ENCODE results near the gene SH3YL1. TPM values are rescaled to one million over a fixed set of nuclear protein-coding genes. Genes with fewer than 3 reads are reported as not detected.

The SH3YL1 gene
- total RNA-seq, 1 experiment from 2014 or later, result 33.6 TPM

GRCh38 chr2:223971-224760 lies 39.7 kb downstream of the SH3YL1 start:
- DNase-seq (ENCODE audit: low spot score), result no peak

GRCh38 chr2:223451-223850 lies 40.4 kb downstream of the SH3YL1 start:
- DNase-seq (ENCODE audit: low spot score), result no peak

GRCh38 chr2:216068-216467 lies 47.8 kb downstream of the SH3YL1 start:
- DNase-seq (ENCODE audit: low spot score), result no peak

GRCh38 chr2:213932-214693 lies 49.7 kb downstream of the SH3YL1 start:
- DNase-seq (ENCODE audit: low spot score), result no peak

GRCh38 chr2:211486-212184 lies 52.2 kb downstream of the SH3YL1 start:
- DNase-seq (ENCODE audit: low spot score), result no peak

- DNase-seq (ENCODE audit: low spot score), result no peak
These were observed 53.2 kb downstream of the SH3YL1 start for GRCh38 chr2:210660-211059.

GRCh38 chr2:209470-209869 lies 54.4 kb downstream of the SH3YL1 start:
- no peak for DNase-seq (ENCODE audit: low spot score)

- no peak for DNase-seq (ENCODE audit: low spot score)
These were observed 55.5 kb downstream of the SH3YL1 start for GRCh38 chr2:208335-208734.

- DNase-seq (ENCODE audit: low spot score), result no peak
These were observed 59.8 kb downstream of the SH3YL1 start for GRCh38 chr2:203984-204383.

- no peak for DNase-seq (ENCODE audit: low spot score)
These were observed 60.4 kb downstream of the SH3YL1 start for GRCh38 chr2:203401-203800.

- DNase-seq (ENCODE audit: low spot score), result no peak
These were observed 60.9 kb downstream of the SH3YL1 start for GRCh38 chr2:202945-203344.

GRCh38 chr2:201648-202433 lies 62.0 kb downstream of the SH3YL1 start:
- DNase-seq (ENCODE audit: low spot score), result no peak

GRCh38 chr2:199041-199966 lies 64.5 kb downstream of the SH3YL1 start:
- DNase-seq (ENCODE audit: low spot score), result no peak

GRCh38 chr2:196406-196805 lies 67.4 kb downstream of the SH3YL1 start:
- DNase-seq (ENCODE audit: low spot score), result no peak

- no peak for DNase-seq (ENCODE audit: low spot score)
These were observed 67.9 kb downstream of the SH3YL1 start for GRCh38 chr2:195932-196331.

- no peak for DNase-seq (ENCODE audit: low spot score)
These were observed 70.6 kb downstream of the SH3YL1 start for GRCh38 chr2:193141-193671.

- no peak for DNase-seq (ENCODE audit: low spot score)
These were observed 72.3 kb downstream of the SH3YL1 start for GRCh38 chr2:191311-192190.

GRCh38 chr2:187825-188224 lies 76.0 kb downstream of the SH3YL1 start:
- no peak for DNase-seq (ENCODE audit: low spot score)

GRCh38 chr2:185221-185620 lies 78.6 kb downstream of the SH3YL1 start:
- DNase-seq (ENCODE audit: low spot score), result no peak

Data from HT-29 (cell line).